ENCODE results near the gene MICA. TPM values are rescaled to one million over a fixed set of nuclear protein-coding genes. Genes with fewer than 3 reads are reported as not detected.
A peak's percentile ranks its signal among the peaks of the same experiment; 100 is the strongest.
"Not testable (repeated sequence)": the region's sequence is repeated elsewhere in the genome, so short reads cannot be mapped to it uniquely, and the experiment has no call there.

Gene MICA
- total RNA-seq, 3 donors from 2014 or later = 4.0 to 6.4 (median 4.7) TPM

DNA sequence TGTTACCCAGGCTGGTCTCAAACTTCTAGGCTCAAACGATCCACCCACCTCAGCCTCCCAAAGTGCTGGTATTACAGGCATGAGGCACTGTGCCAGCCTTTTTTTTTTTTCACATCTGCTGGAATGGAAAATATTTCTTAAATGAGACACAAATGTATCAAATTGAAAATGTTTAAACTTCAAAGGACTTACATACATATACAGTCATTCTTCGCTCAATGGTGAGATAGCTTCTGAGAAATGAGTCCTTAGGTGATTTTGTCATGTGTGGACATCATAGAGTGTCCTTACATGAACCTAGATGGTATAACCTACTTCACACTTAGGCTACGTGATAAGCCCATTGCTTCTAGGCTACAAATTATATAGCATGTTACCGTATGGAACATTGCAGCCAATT lies 43.1 kb downstream of the MICA start:
- no peaks in the 10 kb centered on the region for H3K4me1 Mint-ChIP-seq (ENCODE audit: low read depth)
- no peaks in the 10 kb centered on the region for H3K9me3 Mint-ChIP-seq
- DNase-seq = no peak
- no peak overlapping the region for H3K4me3 Mint-ChIP-seq
- ATAC-seq = no peak
- H3K36me3 Mint-ChIP-seq (ENCODE audit: insufficient read depth) = no peaks in the 10 kb centered on the region
- H3K27me3 Mint-ChIP-seq (ENCODE audit: low read depth) = peaks cover 28% of the 10 kb centered on the region

DNA sequence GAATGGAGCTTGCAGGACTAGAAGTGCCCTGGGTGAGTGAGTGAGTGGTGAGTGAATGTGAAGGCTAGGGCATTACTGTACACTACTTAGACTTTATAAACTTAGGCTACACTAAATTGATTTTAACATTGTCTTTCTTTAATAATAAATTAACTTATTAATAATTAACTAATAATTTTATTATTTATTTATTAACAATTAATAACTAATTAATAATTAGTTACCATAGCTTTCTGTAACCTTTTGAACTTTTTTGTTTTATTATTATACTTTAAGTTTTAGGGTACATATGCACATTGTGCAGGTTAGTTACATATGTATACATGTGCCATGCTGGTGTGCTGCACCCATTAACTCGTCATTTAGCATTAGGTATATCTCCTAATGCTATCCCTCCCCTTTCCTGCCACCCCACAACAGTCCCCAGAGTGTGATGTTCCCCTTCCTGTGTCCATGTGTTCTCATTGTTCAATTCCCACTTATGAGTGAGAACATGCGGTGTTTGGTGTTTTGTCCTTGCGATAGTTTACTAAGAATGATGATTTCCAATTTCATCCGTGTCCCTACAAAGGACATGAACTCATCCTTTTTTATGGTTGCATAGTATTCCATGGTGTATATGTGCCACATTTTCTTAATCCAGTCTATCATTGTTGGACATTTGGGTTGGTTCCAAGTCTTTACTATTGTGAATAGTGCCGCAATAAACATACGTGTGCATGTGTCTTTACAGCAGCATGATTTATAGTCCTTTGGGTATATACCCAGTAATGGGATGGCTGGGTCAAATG lies 43.8 kb downstream of the MICA start:
- peaks cover 25% of the 10 kb centered on the region for H3K27me3 Mint-ChIP-seq (ENCODE audit: low read depth)
- DNase-seq; H3K9me3 Mint-ChIP-seq; H3K4me1 Mint-ChIP-seq (ENCODE audit: low read depth); ATAC-seq; H3K36me3 Mint-ChIP-seq (ENCODE audit: insufficient read depth); H3K4me3 Mint-ChIP-seq: not testable (repeated sequence)

GRCh38 chr6:31450751-31451150 lies 47.4 kb downstream of the MICA start:
- Mint-ChIP-seq H3K4me1 (ENCODE audit: low read depth) (no peaks in the 10 kb centered on the region), H3K36me3 (ENCODE audit: insufficient read depth) (no peaks in the 10 kb centered on the region), H3K9me3 (peaks cover 13% of the 10 kb centered on the region), H3K27me3 (ENCODE audit: low read depth) (peaks cover 15% of the 10 kb centered on the region), H3K4me3 (no peak overlapping the region)
- no peak for ATAC-seq
- no peak for DNase-seq

DNA sequence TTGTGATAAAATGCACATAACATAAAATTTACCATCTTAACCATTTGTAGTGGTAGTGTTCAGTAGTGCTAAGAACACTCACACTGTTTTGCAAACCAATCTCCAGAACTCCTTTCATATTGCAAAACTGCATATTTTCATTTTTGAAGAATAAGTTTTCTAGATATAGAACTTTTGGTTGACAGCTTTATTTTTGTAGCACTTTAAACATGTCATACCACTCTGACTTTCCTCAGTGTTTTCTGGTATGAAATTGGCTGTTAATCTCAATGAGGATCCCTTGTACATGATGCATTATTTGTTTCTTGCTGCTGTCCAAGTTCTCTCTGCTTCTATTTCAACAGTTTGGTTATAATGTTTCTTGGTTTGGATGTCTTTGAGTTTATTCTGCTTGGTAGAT lies 49.5 kb downstream of the MICA start:
- ATAC-seq = no peak
- Mint-ChIP-seq H3K27me3 (ENCODE audit: low read depth) (peaks cover 9% of the 10 kb centered on the region), H3K9me3 (peaks cover 17% of the 10 kb centered on the region), H3K4me1 (ENCODE audit: low read depth) (no peaks in the 10 kb centered on the region), H3K4me3 (no peak overlapping the region), H3K36me3 (ENCODE audit: insufficient read depth) (no peaks in the 10 kb centered on the region)
- DNase-seq = no peak

GRCh38 chr6:31453259-31453658 lies 49.9 kb downstream of the MICA start:
- no peaks in the 10 kb centered on the region for H3K4me1 Mint-ChIP-seq (ENCODE audit: low read depth)
- no peak overlapping the region for H3K4me3 Mint-ChIP-seq
- no peak for ATAC-seq
- H3K9me3 Mint-ChIP-seq = peaks cover 17% of the 10 kb centered on the region
- H3K36me3 Mint-ChIP-seq (ENCODE audit: insufficient read depth) = no peaks in the 10 kb centered on the region
- peaks cover 7% of the 10 kb centered on the region for H3K27me3 Mint-ChIP-seq (ENCODE audit: low read depth)
- DNase-seq = no peak

- not testable (repeated sequence) for ATAC-seq; H3K4me3 Mint-ChIP-seq; H3K36me3 Mint-ChIP-seq (ENCODE audit: insufficient read depth); H3K27me3 Mint-ChIP-seq (ENCODE audit: low read depth); H3K9me3 Mint-ChIP-seq; DNase-seq
- H3K4me1 Mint-ChIP-seq (ENCODE audit: low read depth) = peaks cover 25% of the 10 kb centered on the region
Observed at GRCh38 chr6:31459864-31460263, 56.5 kb downstream of the MICA start.

- H3K27me3 Mint-ChIP-seq (ENCODE audit: low read depth) = no peaks in the 10 kb centered on the region
- peaks cover 32% of the 10 kb centered on the region for H3K4me1 Mint-ChIP-seq (ENCODE audit: low read depth)
- no peak overlapping the region for H3K4me3 Mint-ChIP-seq
- ATAC-seq = no peak
- peaks cover 5% of the 10 kb centered on the region for H3K9me3 Mint-ChIP-seq
- H3K36me3 Mint-ChIP-seq (ENCODE audit: insufficient read depth) = peaks cover 14% of the 10 kb centered on the region
- no peak for DNase-seq
Observed at GRCh38 chr6:31460361-31461025, 57.1 kb downstream of the MICA start.

DNA sequence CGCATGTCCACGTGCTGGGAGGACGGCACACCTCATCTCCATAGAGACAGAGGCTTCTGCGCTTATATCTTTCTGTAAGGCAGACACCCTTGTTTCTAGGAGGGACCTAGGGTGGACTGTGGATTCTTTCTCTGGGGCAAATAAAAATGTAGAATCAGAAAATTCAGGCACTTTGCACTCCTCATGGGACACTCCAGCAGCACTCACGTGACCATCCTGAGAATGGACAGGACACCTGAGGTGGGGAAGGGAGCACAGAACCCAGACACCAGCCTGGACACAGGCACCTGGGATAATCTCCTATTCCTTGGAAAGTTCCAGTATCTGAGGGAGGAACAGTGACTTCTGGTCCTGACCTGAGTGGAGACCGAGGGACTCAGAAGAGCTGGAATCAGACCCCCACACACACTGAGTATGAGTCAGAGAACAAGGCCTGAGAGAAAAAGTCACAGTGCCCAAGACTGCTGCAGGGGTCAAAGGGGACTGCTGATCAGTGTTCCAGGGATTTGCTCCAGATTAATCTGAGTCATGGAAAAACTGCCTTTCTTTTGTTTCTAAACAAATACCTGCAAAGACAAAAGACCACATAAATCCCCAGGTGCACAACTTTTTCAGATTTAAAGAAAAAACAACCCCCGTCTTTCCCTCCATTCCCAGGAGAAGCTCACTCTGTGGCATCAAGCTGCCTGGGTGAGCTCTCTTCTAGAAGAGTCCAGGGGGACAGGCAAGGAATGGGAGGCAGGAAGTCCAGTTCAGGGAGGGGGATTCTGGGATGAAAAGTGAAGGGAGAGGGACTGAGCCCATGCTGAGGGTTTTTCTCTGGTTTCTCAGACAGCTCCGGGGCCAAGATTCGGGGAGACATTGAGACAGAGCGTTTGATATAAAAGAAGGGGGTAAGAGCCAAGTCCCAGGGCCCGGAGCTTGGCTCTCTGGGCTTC lies 58.9 kb downstream of the MICA start:
- peak overlapping the region; percentile 100 for H3K4me3 Mint-ChIP-seq

DNA sequence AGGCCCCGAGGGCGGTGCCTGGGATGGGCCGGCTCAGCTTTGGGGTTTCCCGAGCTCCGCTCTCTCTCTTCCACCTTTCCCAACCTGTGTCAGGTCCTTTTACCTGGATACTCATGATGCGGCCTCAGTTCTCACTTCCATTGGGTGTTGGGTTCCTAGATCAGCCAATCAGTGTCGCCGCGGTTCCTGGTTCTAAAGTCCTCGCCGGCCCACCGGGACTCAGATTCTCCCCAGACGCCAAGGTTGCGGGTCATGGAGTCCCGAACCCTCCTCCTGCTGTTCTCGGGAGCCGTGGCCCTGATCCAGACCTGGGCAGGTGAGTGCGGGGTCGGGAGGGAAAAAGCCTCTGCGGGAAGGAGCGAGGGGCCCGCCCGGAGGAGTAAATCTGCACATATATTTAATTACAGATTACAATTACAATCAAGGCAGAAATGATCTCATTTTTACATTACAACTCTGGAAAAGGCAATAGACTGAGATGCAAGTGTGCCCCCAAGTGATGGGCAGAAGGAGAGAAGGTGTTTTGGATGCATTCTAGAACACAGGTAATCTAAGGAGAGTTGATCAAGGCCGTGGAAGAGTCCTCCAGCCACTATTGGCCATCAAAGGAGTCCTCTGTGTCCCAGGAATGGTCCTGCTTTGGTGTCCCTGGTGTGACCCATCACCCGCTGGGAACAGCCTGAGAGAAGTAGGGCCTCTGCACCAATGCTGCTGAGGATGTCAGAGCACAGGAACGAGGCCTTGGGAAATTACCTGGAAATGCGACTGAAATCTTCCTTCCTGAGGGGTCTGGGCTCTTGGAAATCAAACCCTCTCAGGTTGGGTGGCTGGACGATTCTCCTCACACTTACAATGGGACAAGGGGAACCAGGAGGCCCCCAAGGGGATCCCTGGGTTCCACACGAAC lies 59.8 kb downstream of the MICA start:
- H3K4me1 Mint-ChIP-seq (ENCODE audit: low read depth) = peaks cover 59% of the 10 kb centered on the region
- H3K36me3 Mint-ChIP-seq (ENCODE audit: insufficient read depth) = peaks cover 24% of the 10 kb centered on the region
- peak; percentile 91 to 93 for ATAC-seq
- peak overlapping the region; percentile 100 for H3K4me3 Mint-ChIP-seq
- H3K27me3 Mint-ChIP-seq (ENCODE audit: low read depth) = no peaks in the 10 kb centered on the region
- H3K9me3 Mint-ChIP-seq = no peaks in the 10 kb centered on the region
- peak; percentile 85 for DNase-seq

More for the DNA sequence above, 58.9 kb downstream of the MICA start:
- Mint-ChIP-seq H3K27me3 (ENCODE audit: low read depth) (no peaks in the 10 kb centered on the region), H3K4me1 (ENCODE audit: low read depth) (peaks cover 50% of the 10 kb centered on the region), H3K36me3 (ENCODE audit: insufficient read depth) (peaks cover 20% of the 10 kb centered on the region), H3K9me3 (no peaks in the 10 kb centered on the region)
- DNase-seq (no peak), ATAC-seq (no peak)

DNA sequence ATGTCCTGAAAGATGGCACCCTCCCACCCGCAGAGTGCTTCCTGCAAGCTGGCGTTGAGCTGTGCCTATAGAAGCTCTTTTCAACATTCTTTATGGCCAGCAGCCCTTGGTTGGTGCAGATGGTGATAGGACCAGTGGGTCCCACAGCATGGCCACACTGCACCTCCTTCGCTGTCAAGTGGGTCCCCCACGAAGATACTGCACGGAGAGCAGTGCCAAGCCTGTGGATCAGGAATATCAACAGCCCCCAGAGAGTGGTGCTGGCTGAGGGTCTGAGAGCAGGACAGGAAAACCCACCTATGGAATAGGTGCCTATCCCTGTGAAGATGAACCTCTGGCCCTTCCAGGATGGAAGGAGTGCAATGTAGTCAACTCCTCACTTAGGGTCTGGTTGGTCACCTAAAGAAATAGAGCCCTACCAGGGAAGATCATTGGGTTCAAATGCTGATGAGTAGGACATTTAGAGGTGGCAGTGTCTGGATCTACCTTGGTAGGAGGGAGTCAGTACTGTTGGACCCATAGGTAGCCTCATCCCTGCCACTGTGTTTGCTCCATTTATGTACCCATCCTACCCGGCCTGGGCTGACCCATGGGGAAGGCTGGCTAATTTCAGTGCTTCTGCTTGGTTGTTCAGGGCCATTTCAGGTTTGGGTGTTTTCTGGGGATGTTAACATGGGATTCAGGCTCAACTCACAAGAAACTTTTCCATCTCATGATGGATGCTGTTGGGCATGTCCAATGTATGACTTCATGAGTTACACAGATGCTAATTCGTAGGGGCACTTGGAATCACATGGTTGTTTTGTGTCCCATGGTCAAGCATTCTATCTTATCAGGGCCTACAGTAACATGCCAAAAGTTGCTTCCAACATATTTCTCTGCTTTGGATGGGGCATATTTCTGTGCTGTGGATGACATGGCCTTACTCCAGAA lies 61.1 kb downstream of the MICA start:
- Mint-ChIP-seq H3K9me3 (no peaks in the 10 kb centered on the region), H3K4me1 (ENCODE audit: low read depth) (peaks cover 71% of the 10 kb centered on the region), H3K4me3 (peak overlapping the region; percentile 100), H3K27me3 (ENCODE audit: low read depth) (no peaks in the 10 kb centered on the region), H3K36me3 (ENCODE audit: insufficient read depth) (peaks cover 24% of the 10 kb centered on the region)
- ATAC-seq (no peak), DNase-seq (no peak)

All from activated T-cell treated with anti-CD3 and anti-CD28 coated beads, Interleukin-2, amount 50 U/mL, for 4 hours (primary cell).